ENCODE data around the gene GOLGA8K. TPM values are rescaled to one million over a fixed set of nuclear protein-coding genes. Genes with fewer than 3 reads are reported as not detected.
"Not testable (repeated sequence)": the region's sequence is repeated elsewhere in the genome, so short reads cannot be mapped to it uniquely, and the experiment has no call there.

The GOLGA8K gene
- total and polyA plus RNA-seq, 3 experiments from 2014 or later, result 0.13 TPM; not detected in 2

DNA sequence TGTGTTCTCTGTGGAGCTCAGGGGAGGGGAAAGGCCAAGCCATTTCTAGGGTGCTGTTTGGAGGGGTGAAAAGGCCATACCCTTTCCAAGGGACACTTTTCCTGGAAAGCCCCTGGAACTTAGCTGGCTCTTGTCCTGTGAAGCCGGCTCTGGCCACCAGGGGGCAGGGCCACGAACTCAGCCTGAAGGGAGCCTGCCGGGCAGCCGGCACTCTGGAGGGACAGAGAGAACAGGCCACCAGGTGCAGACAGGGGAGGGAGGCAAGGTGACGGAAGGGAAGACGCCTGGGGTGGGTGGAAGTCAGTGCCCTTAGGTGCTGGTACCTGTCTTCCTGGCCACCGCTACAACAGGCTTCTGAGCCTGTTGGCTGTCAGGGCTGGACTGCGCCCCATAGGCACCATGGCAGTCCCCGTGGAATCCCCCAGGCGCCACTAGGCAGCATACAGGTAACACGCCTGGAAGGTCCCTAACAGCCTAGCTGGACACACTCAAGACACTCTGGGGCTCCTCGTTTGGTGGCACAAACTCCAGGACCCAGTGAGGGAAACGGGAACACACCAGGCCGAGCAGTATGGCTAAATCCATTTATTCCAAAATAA is 14.9 kb downstream of the GOLGA8K start:
- H3K4me1 Mint-ChIP-seq; H3K4me1 ChIP-seq (ENCODE audit: insufficient read depth, low read length); H3K9me3 ChIP-seq (ENCODE audit: low read length); DNase-seq; H3K27me3 Mint-ChIP-seq; POLR2A ChIA-PET; CTCF ChIA-PET; H3K4me3 Mint-ChIP-seq; H3K27me3 ChIP-seq (ENCODE audit: insufficient read depth, low read length, poor library complexity, severe bottlenecking); H3K27ac Mint-ChIP-seq; H3K9me3 Mint-ChIP-seq; H3K36me3 Mint-ChIP-seq; H3K36me3 ChIP-seq (ENCODE audit: insufficient read depth, low read length); H3K4me3 ChIP-seq (ENCODE audit: low read length); H3K27ac ChIP-seq (ENCODE audit: low read depth, low read length): not testable (repeated sequence)

DNA sequence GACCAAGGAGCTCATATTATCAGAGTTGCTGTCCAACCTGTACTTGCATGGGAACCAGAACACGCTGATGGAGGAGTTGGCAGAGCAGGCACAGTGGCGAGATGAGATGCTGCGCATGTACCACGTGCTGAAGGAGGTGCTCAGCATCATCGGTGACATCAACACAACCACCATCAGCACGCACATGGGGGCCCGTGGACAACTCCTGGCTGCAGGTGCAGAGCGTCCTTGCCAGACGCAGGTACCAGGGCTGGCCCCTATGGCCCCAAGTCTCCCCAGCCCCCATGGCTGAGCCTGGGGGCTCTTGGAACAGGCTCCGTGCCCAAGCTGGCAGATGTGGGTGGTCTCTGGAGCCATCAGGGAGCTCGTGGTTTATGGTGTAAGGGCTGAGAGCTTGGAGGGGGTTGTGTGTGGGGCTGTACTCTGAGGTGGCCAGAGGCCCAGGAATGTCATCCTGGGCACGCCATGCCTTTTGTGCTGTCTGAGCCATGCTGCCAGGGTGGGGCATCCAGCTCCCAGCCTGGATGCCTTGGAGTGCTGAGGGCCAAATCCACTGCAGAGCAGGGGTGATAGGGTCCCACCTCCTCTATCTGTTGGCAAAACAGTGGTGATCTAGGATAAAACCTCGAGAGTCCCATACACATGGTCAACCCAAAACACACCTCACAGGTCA is 17.1 kb downstream of the GOLGA8K start:
- H3K4me3 Mint-ChIP-seq, result not testable (repeated sequence)

GRCh38 chr15:32374185-32374584 is 28.9 kb downstream of the GOLGA8K start:
- H3K4me1 Mint-ChIP-seq; H3K27me3 ChIP-seq (ENCODE audit: insufficient read depth, low read length, poor library complexity, severe bottlenecking); H3K9me3 Mint-ChIP-seq; H3K27me3 Mint-ChIP-seq; H3K4me3 ChIP-seq (ENCODE audit: low read length); H3K4me1 ChIP-seq (ENCODE audit: insufficient read depth, low read length); H3K27ac Mint-ChIP-seq; POLR2A ChIA-PET; H3K36me3 ChIP-seq (ENCODE audit: insufficient read depth, low read length); H3K36me3 Mint-ChIP-seq; DNase-seq; H3K4me3 Mint-ChIP-seq; CTCF ChIA-PET; H3K27ac ChIP-seq (ENCODE audit: low read depth, low read length); H3K9me3 ChIP-seq (ENCODE audit: low read length): not testable (repeated sequence)

More for the DNA sequence above, 17.1 kb downstream of the GOLGA8K start:
- H3K27me3 ChIP-seq (ENCODE audit: insufficient read depth, low read length, poor library complexity, severe bottlenecking); DNase-seq; H3K4me3 ChIP-seq (ENCODE audit: low read length); H3K4me1 ChIP-seq (ENCODE audit: insufficient read depth, low read length); H3K27me3 Mint-ChIP-seq; H3K36me3 ChIP-seq (ENCODE audit: insufficient read depth, low read length); H3K9me3 Mint-ChIP-seq; H3K27ac ChIP-seq (ENCODE audit: low read depth, low read length); H3K36me3 Mint-ChIP-seq; POLR2A ChIA-PET; CTCF ChIA-PET; H3K27ac Mint-ChIP-seq; H3K4me1 Mint-ChIP-seq; H3K9me3 ChIP-seq (ENCODE audit: low read length): not testable (repeated sequence)

DNA sequence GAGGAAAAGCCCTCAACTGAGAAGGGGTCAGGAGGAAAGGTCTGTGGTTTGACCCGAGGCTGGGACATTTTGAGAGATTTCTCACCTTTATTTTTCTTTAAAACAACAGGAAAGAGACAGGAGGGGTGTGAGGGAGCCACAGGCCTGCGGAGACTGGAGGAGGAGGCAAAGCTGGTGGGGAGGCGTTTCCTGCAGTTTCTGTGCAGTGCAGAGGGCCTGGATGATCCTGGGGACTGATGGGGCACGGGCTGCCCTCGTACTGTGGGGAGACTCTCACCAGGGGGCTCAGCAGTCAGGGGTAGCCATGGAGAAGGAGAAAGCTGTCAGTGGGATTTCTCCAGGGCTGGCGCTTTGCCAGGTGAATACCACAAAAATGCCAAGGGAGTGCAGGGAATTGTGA is 29.4 kb downstream of the GOLGA8K start:
- CTCF ChIA-PET; DNase-seq; H3K36me3 ChIP-seq (ENCODE audit: insufficient read depth, low read length); H3K36me3 Mint-ChIP-seq; H3K4me3 Mint-ChIP-seq; H3K9me3 Mint-ChIP-seq; H3K4me1 ChIP-seq (ENCODE audit: insufficient read depth, low read length); H3K4me1 Mint-ChIP-seq; H3K27me3 ChIP-seq (ENCODE audit: insufficient read depth, low read length, poor library complexity, severe bottlenecking); H3K27ac Mint-ChIP-seq; H3K27ac ChIP-seq (ENCODE audit: low read depth, low read length); H3K27me3 Mint-ChIP-seq; POLR2A ChIA-PET; H3K4me3 ChIP-seq (ENCODE audit: low read length); H3K9me3 ChIP-seq (ENCODE audit: low read length): not testable (repeated sequence)

DNA sequence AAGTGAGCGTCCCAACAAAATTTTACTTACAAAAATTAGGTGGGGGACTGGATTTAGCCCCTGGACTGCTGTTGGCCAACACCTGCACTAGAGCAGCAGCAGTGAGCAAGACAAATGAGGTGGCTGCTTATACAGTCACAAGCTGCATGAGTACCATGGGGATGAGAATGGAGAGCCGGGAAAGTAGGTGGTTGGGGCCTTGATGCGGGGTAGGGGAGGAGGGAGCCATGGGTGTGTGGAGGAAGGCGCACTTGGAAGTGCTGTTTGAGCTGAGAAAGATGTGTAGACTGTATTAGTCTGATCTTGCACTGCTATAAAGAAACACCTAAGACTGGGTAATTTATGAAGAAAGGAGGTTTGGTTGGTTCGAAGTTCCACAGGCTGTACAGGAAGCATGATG is 31.0 kb downstream of the GOLGA8K start:
- peak in 1 of 5 donors; percentile 36 for DNase-seq
- H3K4me1 ChIP-seq (ENCODE audit: insufficient read depth, low read length); CTCF ChIA-PET; H3K36me3 Mint-ChIP-seq; H3K27me3 Mint-ChIP-seq; H3K27me3 ChIP-seq (ENCODE audit: insufficient read depth, low read length, poor library complexity, severe bottlenecking); H3K36me3 ChIP-seq (ENCODE audit: insufficient read depth, low read length); H3K27ac ChIP-seq (ENCODE audit: low read depth, low read length); H3K4me3 Mint-ChIP-seq; H3K9me3 ChIP-seq (ENCODE audit: low read length); H3K9me3 Mint-ChIP-seq; POLR2A ChIA-PET; H3K4me1 Mint-ChIP-seq; H3K4me3 ChIP-seq (ENCODE audit: low read length): not testable (repeated sequence)
- H3K27ac Mint-ChIP-seq, result peak overlapping the region in 1 of 8 donors; percentile 78

GRCh38 chr15:32370526-32370925 is 32.6 kb downstream of the GOLGA8K start:
- H3K9me3 ChIP-seq (ENCODE audit: low read length); H3K4me3 Mint-ChIP-seq; H3K36me3 ChIP-seq (ENCODE audit: insufficient read depth, low read length); H3K27me3 Mint-ChIP-seq; H3K27ac ChIP-seq (ENCODE audit: low read depth, low read length); POLR2A ChIA-PET; H3K9me3 Mint-ChIP-seq; H3K4me1 Mint-ChIP-seq; DNase-seq; H3K4me3 ChIP-seq (ENCODE audit: low read length); CTCF ChIA-PET; H3K36me3 Mint-ChIP-seq; H3K27ac Mint-ChIP-seq; H3K4me1 ChIP-seq (ENCODE audit: insufficient read depth, low read length); H3K27me3 ChIP-seq (ENCODE audit: insufficient read depth, low read length, poor library complexity, severe bottlenecking): not testable (repeated sequence)

GRCh38 chr15:32370064-32370463 is 33.0 kb downstream of the GOLGA8K start:
- H3K27ac ChIP-seq (ENCODE audit: low read depth, low read length); H3K9me3 Mint-ChIP-seq; H3K36me3 Mint-ChIP-seq; DNase-seq; H3K4me1 Mint-ChIP-seq; H3K36me3 ChIP-seq (ENCODE audit: insufficient read depth, low read length); H3K27ac Mint-ChIP-seq; H3K27me3 Mint-ChIP-seq; H3K4me1 ChIP-seq (ENCODE audit: insufficient read depth, low read length); H3K27me3 ChIP-seq (ENCODE audit: insufficient read depth, low read length, poor library complexity, severe bottlenecking); H3K4me3 ChIP-seq (ENCODE audit: low read length); POLR2A ChIA-PET; CTCF ChIA-PET; H3K4me3 Mint-ChIP-seq; H3K9me3 ChIP-seq (ENCODE audit: low read length): not testable (repeated sequence)

- H3K4me1 Mint-ChIP-seq; H3K36me3 Mint-ChIP-seq; H3K36me3 ChIP-seq (ENCODE audit: insufficient read depth, low read length): not testable (repeated sequence)
Measured at GRCh38 chr15:32366492-32366891, 36.6 kb downstream of the GOLGA8K start.

GRCh38 chr15:32365955-32366354 is 37.1 kb downstream of the GOLGA8K start:
- H3K36me3 ChIP-seq (ENCODE audit: insufficient read depth, low read length); DNase-seq; POLR2A ChIA-PET; H3K4me1 ChIP-seq (ENCODE audit: insufficient read depth, low read length); H3K27ac Mint-ChIP-seq; H3K9me3 Mint-ChIP-seq; H3K27me3 ChIP-seq (ENCODE audit: insufficient read depth, low read length, poor library complexity, severe bottlenecking); H3K4me1 Mint-ChIP-seq; H3K4me3 Mint-ChIP-seq; H3K9me3 ChIP-seq (ENCODE audit: low read length); H3K27ac ChIP-seq (ENCODE audit: low read depth, low read length); H3K36me3 Mint-ChIP-seq; H3K4me3 ChIP-seq (ENCODE audit: low read length); CTCF ChIA-PET; H3K27me3 Mint-ChIP-seq: not testable (repeated sequence)

More at GRCh38 chr15:32366492-32366891, 36.6 kb downstream of the GOLGA8K start:
- POLR2A ChIA-PET; H3K27ac ChIP-seq (ENCODE audit: low read depth, low read length); H3K9me3 ChIP-seq (ENCODE audit: low read length); H3K4me3 ChIP-seq (ENCODE audit: low read length); H3K4me3 Mint-ChIP-seq; CTCF ChIA-PET; H3K9me3 Mint-ChIP-seq; H3K27me3 Mint-ChIP-seq; DNase-seq; H3K27me3 ChIP-seq (ENCODE audit: insufficient read depth, low read length, poor library complexity, severe bottlenecking); H3K4me1 ChIP-seq (ENCODE audit: insufficient read depth, low read length); H3K27ac Mint-ChIP-seq: not testable (repeated sequence)
